Activated naive CD4-positive, alpha-beta T cell treated with anti-CD3 and anti-CD28 coated beads for 36 hours (primary cell): ENCODE measurements around the gene CAPN14. TPM values are rescaled to one million over a fixed set of nuclear protein-coding genes. Genes with fewer than 3 reads are reported as not detected.

Source experiments
- CTCF ChIA-PET: fragments of 350-600 bp; sonication (Branson Sonifier 250); formaldehyde crosslinking; loops from one replicate; lab custom pipeline; 2021; ENCODE audit warnings: antibody characterized with exemption; lab: Charles Lee
- DNase-seq: peaks from one replicate; pipeline ENCODE4 v3.0.0-alpha.2; 2020
- H3K27ac Mint-ChIP-seq: one replicate; pipeline ENCODE4 v1.8.0; 2021; ENCODE audit warnings: mild to moderate bottlenecking, mixed read lengths
- H3K27me3 Mint-ChIP-seq: one replicate; pipeline ENCODE4 v1.8.0; 2021; ENCODE audit warnings: low read depth, mixed read lengths
- H3K36me3 Mint-ChIP-seq: one replicate; pipeline ENCODE4 v1.8.0; 2021; ENCODE audit warnings: low read depth, mixed read lengths
- H3K4me1 Mint-ChIP-seq: one replicate; pipeline ENCODE4 v1.8.0; 2021; ENCODE audit warnings: low read depth, mixed read lengths
- H3K4me3 Mint-ChIP-seq: one replicate; pipeline ENCODE4 v1.8.0; 2021; ENCODE audit warnings: mild to moderate bottlenecking, moderate library complexity, mixed read lengths
- H3K9me3 Mint-ChIP-seq: one replicate; pipeline ENCODE4 v1.8.0; 2021; ENCODE audit warnings: mixed read lengths
- intact Hi-C: fragments of 100-400 bp; cut with micrococcal nuclease; formaldehyde crosslinking; loops from one replicate; pipeline ENCODE4 v1.15.1; 2023
- total RNA-seq, 2 experiments: library from RNA; stranded (reverse); gene quantifications; one replicate each; pipeline ENCODE4 v1.2.3, GENCODE V29; 2021

Gene CAPN14
- total RNA-seq, 2 experiments from 2014 or later: 1.1 TPM

DNA sequence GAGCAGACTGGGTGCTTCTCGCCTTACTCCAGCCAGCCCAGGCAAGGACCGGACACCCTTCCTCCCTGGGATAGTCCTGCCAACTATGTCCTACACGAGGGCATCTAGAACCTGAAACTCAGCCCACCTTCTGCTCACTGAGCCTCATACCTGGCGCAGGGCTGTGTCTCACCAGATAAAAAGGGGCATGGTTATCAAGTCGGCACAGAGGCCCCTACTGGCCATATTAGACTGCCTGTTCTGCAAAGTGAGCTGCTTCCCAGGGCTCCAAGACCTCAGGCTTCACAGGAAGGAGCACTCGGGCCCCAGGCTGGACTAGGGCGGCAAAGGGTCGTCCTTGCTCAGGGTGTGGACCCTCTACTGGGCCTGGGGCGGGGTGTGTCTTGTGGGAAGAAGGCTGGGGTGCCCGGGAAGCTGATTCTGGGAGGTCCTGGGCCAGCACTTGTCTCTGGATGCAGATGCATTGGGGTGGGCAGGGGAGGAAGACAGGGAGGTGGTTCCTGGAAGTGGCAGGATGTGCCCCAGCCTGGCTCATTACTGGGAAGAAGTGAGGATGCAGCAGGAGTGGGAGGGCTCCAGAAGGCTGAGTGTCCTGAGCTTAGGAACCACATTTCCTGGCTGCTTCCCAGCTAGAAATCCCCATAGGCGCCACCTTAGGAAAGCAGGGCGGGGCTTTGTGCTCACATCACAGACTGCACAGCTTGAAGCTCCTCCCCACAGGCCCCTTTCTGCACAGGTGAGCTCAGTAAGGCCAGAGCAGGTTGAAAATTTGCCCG is 36.2 kb upstream of the CAPN14 start:
- intact Hi-C loops: no loop called here
- Mint-ChIP-seq H3K9me3 (no peaks in the 10 kb centered on the region), H3K4me3 (no peak overlapping the region), H3K36me3 (no peaks in the 10 kb centered on the region), H3K27ac (no peak overlapping the region), H3K27me3 (no peaks in the 10 kb centered on the region), H3K4me1 (no peaks in the 10 kb centered on the region)
- CTCF ChIA-PET: no interaction called here
- DNase-seq: no peak

DNA sequence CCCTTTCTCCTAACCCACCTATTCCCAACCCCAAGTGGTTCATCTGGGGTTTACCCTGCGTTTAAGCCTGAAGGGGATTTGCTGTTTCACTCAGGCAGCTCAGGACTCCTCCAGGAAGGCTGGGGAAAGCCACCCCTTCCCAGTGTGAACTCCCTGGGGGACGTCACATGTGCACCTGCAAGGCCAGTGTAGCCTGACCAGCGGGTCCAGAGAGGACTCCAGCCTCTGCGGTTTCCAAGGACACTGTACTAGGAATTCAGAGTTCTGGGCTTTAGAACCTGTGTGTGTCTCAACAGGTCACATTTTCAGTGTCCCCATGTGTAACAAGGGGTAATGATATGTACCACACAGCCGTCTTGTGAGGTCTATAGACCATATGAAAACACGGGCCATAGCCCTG is 34.5 kb upstream of the CAPN14 start:
- no peak overlapping the region for H3K4me3 Mint-ChIP-seq
- CTCF ChIA-PET: no interaction called here
- no peak for DNase-seq
- intact Hi-C loops: no loop called here
- no peaks in the 10 kb centered on the region for H3K4me1 Mint-ChIP-seq
- H3K9me3 Mint-ChIP-seq: no peaks in the 10 kb centered on the region
- H3K27ac Mint-ChIP-seq: no peak overlapping the region
- H3K36me3 Mint-ChIP-seq: no peaks in the 10 kb centered on the region
- H3K27me3 Mint-ChIP-seq: no peaks in the 10 kb centered on the region

DNA sequence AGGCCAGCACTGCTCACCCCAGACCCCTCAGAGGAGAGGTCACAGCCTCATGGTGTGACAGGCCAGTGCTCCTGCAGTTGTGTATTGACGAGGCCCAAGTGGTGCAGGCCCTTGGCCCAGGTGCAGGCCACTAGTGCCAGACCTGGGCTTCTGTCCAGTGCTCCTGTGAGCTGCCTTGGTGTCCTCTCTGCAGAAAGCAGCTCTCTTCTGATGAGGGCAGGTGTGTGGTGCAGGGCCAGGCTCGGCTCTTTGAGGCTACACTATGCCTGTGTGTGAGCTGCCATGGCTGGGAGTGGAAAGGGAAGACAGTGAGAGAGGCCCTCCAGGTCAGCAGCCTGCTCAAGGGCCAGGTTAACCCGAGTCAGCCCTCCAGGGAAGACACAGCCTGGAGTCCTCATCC is 33.7 kb upstream of the CAPN14 start:
- no peaks in the 10 kb centered on the region for H3K36me3 Mint-ChIP-seq
- H3K27me3 Mint-ChIP-seq: no peaks in the 10 kb centered on the region
- no peak overlapping the region for H3K27ac Mint-ChIP-seq
- no peak for DNase-seq
- H3K4me3 Mint-ChIP-seq: no peak overlapping the region
- H3K4me1 Mint-ChIP-seq: no peaks in the 10 kb centered on the region
- CTCF ChIA-PET: no interaction called here
- intact Hi-C loops: no loop called here
- no peaks in the 10 kb centered on the region for H3K9me3 Mint-ChIP-seq

DNA sequence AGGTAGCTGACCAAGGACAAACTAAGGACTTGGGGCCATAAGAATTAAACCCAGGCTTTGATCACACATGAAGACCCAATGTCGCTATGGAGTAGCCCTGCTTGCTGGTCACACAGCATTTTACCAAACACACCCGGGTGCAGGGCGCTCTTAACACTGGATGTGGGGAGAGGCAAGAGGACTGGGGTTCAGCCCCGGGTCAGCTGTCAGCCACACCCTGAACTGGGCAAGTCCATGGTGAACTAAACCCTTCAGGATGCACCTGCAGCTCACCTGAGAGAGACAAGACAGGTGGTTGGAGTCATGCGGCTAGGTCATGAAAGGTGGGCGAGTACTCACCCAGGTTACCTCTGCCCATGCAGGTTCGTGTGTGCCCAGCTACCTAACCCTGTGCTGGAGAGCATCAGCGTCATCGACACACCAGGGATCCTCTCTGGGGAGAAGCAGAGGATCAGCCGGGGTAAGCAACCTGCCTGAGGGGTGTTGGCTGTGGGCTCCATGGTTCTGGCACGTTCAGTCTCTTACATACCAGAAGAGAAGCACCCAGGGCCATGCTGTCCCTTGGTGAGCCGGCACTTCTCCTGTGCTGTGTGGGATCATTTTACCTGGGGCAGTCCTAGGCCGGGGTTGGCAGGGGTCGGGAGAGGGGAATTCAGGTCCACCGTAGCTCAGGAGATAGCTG is 31.8 kb upstream of the CAPN14 start:
- no peak for DNase-seq
- Mint-ChIP-seq H3K27me3 (no peaks in the 10 kb centered on the region), H3K27ac (no peak overlapping the region), H3K36me3 (peaks cover 2% of the 10 kb centered on the region), H3K4me1 (no peaks in the 10 kb centered on the region), H3K9me3 (no peaks in the 10 kb centered on the region), H3K4me3 (no peak overlapping the region)
- CTCF ChIA-PET: no interaction called here
- intact Hi-C loops: no loop called here

DNA sequence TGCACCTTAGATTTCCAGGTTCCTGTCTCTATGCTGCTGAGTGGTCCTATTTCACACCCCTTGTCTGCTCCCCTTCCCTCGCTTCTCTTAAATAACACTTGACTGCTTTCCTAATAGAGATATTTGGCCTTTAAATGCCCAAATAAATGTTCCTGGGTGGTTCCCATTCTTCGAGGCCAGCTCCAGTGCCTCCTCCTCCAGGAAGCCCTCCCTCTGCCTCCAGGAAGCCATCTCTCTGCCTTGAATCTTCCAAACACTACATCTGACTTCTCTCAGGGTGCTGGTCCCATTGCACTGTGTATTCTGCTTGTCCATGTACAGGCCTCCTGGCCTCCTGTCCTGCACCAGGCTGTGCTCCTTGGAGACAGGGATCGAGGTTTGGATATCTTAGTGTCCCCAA is 30.8 kb upstream of the CAPN14 start:
- no peaks in the 10 kb centered on the region for H3K27me3 Mint-ChIP-seq
- intact Hi-C loops: no loop called here
- no peaks in the 10 kb centered on the region for H3K4me1 Mint-ChIP-seq
- no peaks in the 10 kb centered on the region for H3K9me3 Mint-ChIP-seq
- no peak overlapping the region for H3K27ac Mint-ChIP-seq
- no peak for DNase-seq
- peaks cover 2% of the 10 kb centered on the region for H3K36me3 Mint-ChIP-seq
- CTCF ChIA-PET: no interaction called here
- no peak overlapping the region for H3K4me3 Mint-ChIP-seq

DNA sequence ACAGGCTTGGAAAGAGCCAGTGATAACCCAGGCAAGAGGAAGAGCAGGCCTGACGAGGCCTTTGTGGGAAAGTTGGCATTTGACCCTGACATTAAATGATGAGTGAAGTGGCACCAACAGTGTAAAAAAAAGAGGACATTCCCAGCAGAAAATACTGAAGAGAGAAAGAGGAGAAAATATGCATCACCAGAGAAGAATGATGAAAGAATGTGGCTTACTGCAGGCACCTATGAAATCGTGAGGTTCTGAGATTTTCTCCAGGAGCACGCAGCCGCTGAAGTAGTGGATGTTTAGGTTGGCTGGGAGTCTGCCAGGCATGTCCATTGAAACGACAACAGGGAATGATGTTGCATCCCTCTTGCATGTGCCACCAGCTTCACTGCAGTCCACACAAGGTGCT is 30.4 kb upstream of the CAPN14 start:
- Mint-ChIP-seq H3K9me3 (no peaks in the 10 kb centered on the region), H3K4me3 (no peak overlapping the region), H3K36me3 (peaks cover 2% of the 10 kb centered on the region), H3K27me3 (no peaks in the 10 kb centered on the region), H3K4me1 (no peaks in the 10 kb centered on the region), H3K27ac (no peak overlapping the region)
- no peak for DNase-seq
- intact Hi-C loops: no loop called here
- CTCF ChIA-PET: no interaction called here

DNA sequence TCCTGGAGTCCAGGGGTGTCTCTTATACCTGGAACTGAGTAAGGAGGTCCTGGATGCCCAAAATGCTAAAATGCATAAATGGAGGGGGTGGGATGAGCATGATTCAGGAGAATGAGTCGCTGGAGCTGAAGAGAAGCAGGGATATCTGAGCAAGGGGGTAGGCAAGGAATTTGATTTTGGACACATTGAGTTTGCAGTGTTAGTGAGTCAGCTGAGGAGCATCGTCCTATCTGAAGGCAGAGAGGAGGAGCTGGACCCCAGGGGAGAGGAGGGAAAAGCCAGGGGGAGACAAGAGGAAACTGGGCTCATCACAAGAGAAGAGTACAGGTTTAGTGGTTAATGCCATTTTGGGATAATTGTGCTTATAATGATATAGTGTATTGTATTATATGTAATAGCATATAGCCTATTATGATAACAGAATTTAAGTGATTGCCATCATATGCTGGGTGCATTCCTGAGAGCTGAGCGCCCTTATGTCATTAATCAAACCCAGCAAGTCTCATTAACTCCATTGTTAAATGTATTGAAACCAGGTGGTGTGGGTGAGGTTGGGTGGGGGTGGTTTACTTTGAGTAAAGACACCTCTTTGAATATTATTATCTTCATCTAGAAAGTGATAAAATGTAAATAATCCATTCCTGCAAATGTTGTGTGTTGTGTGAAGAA is 29.0 kb upstream of the CAPN14 start:
- H3K36me3 Mint-ChIP-seq: peaks cover 2% of the 10 kb centered on the region
- no peaks in the 10 kb centered on the region for H3K9me3 Mint-ChIP-seq
- intact Hi-C loops: no loop called here
- H3K4me1 Mint-ChIP-seq: no peaks in the 10 kb centered on the region
- CTCF ChIA-PET: no interaction called here
- no peak for DNase-seq
- no peaks in the 10 kb centered on the region for H3K27me3 Mint-ChIP-seq
- H3K27ac Mint-ChIP-seq: no peak overlapping the region
- no peak overlapping the region for H3K4me3 Mint-ChIP-seq

DNA sequence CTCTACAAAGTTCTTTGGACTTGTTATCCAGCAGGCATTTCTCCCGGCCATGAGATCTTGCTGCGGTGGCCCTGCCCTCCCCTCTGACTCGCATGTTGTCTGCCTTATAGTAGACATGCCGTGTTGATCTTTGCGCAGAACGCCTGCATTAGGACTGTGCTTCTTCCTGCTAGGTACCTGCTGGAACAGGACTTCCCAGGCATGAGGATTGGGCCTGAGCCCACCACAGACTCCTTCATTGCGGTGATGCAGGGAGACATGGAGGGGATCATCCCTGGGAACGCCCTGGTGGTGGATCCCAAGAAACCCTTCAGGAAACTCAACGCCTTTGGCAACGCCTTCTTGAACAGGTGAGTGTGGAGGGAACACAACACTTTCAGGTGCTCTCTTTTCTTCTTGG is 26.8 kb upstream of the CAPN14 start:
- H3K27me3 Mint-ChIP-seq: no peaks in the 10 kb centered on the region
- H3K4me3 Mint-ChIP-seq: no peak overlapping the region
- no peaks in the 10 kb centered on the region for H3K4me1 Mint-ChIP-seq
- H3K27ac Mint-ChIP-seq: no peak overlapping the region
- H3K36me3 Mint-ChIP-seq: peaks cover 2% of the 10 kb centered on the region
- intact Hi-C loops: no loop called here
- DNase-seq: no peak
- H3K9me3 Mint-ChIP-seq: no peaks in the 10 kb centered on the region
- CTCF ChIA-PET: no interaction called here

DNA sequence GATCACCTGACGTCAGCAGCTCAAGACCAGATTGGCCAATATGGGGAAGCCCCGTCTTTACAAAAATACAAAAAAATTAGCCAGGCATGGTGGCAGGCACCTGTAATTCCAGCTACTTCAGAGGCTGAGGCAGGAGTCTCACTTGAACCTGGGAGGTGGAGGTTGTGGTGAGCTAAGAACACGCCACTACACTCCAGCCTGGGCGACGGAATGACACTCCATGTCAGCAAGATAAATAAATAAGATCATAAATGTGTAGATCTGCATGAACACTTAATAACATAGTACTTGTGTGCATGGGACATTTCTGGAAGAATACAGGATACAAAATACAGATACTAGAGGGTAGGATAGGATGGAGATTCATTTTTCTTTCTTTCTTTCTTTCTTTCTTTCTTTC is 25.7 kb upstream of the CAPN14 start:
- Mint-ChIP-seq H3K27me3 (no peaks in the 10 kb centered on the region), H3K4me3 (no peak overlapping the region)

DNA sequence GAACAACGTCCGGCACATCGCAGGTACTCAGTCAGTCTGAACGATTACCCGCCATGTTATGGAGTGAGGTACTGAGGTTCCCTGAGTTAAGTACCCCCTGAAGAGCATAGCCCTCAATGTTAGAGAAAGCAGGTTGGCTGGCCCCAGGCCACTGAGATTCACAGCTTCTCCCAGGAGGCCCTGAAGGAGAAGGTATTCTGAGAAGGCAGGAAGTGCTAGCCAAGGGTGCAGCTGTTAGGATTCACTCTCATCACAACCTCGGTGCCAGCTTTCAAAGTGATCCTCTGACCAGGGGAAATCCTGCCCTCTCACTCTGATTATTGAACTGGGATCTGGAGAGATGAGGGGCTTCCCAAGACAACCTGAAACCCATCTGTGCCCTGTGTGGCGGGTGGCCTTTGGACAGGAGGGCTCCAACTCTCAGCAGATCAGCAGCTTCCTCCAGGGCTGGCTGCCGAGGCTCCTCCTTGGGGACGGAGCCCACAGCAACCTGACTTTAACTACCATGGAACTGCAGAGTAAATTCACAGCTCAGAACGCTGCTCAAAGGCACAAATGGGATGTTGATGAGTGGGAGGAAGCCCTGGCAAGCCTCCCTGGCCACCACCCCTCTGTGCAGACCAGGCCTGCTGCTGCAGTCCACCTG is 24.4 kb upstream of the CAPN14 start:
- Mint-ChIP-seq H3K9me3 (no peaks in the 10 kb centered on the region), H3K4me1 (no peaks in the 10 kb centered on the region), H3K4me3 (no peak overlapping the region), H3K27ac (no peak overlapping the region), H3K27me3 (no peaks in the 10 kb centered on the region), H3K36me3 (peaks cover 2% of the 10 kb centered on the region)
- CTCF ChIA-PET: no interaction called here
- intact Hi-C loops: no loop called here
- DNase-seq: no peak

More for the DNA sequence above, 25.7 kb upstream of the CAPN14 start:
- DNase-seq: no peak
- H3K27ac Mint-ChIP-seq: no peak overlapping the region
- H3K36me3 Mint-ChIP-seq: peaks cover 2% of the 10 kb centered on the region
- CTCF ChIA-PET: interaction anchor here (0.5 to 1.1 kb wide), 2 partner anchors 90 to 737 kb away, joined by 3 to 4 read pairs; no protein-coding TSS in a partner anchor
- H3K9me3 Mint-ChIP-seq: no peaks in the 10 kb centered on the region
- no peaks in the 10 kb centered on the region for H3K4me1 Mint-ChIP-seq
- intact Hi-C loops: no loop called here

DNA sequence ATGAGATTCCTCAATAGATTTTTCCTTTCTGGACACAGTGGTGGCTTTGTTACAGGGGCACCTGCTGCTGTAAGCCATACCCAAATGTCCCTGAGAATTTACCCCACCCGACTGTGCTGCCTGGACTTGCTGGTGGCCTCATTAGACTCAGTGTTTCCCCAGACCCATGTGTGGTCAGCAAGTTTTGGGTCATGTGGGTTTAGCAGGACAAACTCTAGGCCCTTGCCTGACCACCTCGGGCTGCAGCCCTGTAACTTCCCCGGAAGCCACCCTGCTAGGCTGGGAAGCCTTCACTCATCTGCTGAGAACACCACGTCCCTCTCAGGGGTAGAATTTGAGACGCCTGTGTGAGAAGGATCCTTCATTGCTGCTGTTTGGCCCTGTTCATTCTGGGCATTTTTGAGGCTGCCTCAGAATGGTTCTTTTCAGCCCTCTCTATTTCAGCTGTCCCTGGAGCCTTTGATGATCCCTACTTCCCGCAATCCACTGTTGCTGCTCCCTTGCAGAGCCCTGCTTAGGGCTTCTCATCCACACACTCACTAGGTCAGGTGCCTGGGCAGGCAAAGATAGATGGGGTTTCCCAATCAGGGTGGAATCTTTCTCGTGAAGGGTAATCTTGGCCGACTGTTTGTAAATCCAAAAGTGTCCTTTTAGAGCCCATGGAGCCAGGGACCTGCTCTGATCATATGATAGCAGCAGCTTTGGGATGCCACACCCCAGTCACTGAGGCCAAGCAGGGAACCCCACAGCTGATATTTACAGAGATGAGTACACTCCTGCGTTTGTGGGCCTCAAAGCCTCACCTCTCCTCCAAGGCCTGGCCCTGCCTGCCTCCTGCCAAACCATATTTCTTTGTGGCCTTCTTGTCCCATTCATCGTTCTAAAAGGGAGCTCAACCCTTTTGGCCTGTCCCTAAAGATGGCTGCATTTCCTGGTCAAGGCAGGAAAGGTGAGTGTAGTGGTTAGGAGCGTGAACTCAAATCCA is 23.4 kb upstream of the CAPN14 start:
- peaks cover 2% of the 10 kb centered on the region for H3K36me3 Mint-ChIP-seq
- H3K9me3 Mint-ChIP-seq: no peaks in the 10 kb centered on the region
- intact Hi-C loops: no loop called here
- CTCF ChIA-PET: no interaction called here
- H3K27me3 Mint-ChIP-seq: no peaks in the 10 kb centered on the region
- no peak overlapping the region for H3K27ac Mint-ChIP-seq
- DNase-seq: no peak
- H3K4me3 Mint-ChIP-seq: no peak overlapping the region
- H3K4me1 Mint-ChIP-seq: no peaks in the 10 kb centered on the region
